NCI-H146 (cell line): ENCODE results near the gene SOWAHA.
"Not testable (repeated sequence)": the region's sequence is repeated elsewhere in the genome, so short reads cannot be mapped to it uniquely, and the experiment has no call there.

Source experiments
- DNase-seq: peaks from one replicate; lab custom pipeline; 2025; lab: John Stamatoyannopoulos, UW

Gene SOWAHA

DNA sequence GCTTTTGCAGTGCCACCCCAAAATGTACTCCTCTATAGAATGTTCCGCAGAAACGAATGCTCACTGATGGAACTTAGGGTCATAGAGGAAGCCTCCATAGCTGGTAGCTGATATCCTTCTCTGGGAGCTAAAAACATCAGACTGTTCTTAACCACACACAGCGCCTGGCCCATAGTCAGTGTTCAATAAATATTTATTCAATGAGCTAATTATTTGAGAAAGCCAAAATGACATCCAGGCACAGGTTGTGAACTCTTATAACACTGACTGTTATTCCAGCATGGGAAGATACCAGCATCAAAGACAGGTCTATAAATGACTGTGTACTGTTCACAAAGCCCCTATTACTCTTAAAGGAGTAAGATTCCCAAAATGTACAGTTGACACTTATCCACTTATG is 40.2 kb downstream of the SOWAHA start:
- DNase-seq = no peak

GRCh38 chr5:132853790-132854189 is 40.7 kb downstream of the SOWAHA start:
- no peak for DNase-seq

DNA sequence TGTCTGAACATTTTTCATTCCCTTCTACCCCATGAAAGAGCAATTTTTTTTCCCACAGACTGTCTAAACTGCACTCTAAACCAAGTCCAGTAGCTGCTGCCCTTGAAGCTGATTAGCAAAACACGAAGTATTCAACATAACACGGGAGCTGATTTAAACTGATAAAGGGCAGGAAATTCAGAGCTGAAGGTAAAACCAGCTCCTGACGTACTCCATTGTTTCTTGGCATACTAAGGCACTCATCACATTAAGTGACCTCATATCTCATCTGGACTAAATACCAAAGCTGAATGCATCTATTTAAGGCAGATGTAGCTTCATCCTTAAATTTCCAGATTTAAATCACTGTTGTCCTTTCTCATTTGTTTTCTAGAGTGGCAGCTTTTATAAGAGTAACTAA is 41.2 kb downstream of the SOWAHA start:
- no peak for DNase-seq

DNA sequence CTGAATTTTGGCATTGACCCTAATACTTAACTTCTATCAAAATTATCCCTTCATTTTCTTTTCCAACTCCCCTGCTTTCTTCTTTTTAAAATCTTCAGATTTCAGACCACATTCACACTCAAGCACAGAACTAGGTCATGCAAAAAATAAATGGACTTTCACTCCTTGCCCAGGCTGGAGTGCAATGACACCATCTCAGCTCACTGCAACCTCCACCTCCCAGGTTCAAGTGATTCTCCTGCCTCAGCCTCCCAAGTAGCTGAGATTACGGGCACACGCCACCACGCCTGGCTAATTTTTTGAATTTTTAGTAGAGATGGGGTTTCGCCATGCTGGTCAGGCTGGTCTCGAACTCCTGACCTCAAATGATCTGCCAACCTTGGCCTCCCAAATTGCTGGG is 41.9 kb downstream of the SOWAHA start:
- not testable (repeated sequence) for DNase-seq

DNA sequence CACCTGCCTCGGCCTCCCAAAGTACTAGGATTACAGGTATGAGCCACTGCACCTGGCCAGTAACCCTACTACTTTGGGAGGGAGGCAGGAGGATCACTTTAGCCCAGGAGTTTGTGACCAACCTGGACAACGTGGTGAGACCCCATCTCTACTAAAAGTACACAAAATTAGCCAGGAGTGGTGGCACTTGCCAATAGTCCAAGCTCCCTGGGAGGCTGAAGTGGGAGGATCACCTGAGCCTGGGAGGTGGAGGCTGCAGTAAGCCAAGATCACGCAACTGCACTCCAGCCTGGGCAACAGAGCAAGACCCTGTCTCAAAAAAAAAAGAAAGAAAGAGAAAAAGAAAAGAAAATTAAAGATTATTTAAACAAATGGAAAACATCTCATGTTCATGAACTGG is 42.9 kb downstream of the SOWAHA start:
- DNase-seq = no peak

DNA sequence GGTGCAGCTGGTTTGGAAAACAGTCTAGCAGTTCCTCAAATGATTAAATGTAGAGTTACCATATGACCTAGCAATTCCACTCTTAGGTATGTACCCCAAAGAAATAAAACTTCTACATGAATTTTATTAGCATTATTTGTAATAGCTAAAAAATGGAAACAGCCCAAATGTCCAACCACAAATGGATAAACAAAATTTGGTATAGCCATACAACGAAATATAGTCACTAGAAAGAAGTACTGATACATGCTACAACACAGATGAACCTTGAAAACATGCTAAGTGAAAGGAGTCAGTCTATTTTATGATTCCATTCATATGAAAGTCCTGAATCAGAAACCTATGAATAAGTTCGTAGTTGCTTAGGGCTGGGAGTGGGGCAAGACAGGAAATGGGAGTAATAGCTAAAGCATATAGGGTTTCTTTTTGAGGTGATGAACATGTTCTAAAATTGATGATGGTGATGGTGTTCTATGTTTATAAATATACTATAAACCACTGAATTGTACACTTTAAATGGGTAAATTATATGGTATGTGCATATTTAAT is 46.9 kb downstream of the SOWAHA start:
- DNase-seq = no peak

- no peak for DNase-seq
Observed at GRCh38 chr5:132860742-132861141, 47.6 kb downstream of the SOWAHA start.

DNA sequence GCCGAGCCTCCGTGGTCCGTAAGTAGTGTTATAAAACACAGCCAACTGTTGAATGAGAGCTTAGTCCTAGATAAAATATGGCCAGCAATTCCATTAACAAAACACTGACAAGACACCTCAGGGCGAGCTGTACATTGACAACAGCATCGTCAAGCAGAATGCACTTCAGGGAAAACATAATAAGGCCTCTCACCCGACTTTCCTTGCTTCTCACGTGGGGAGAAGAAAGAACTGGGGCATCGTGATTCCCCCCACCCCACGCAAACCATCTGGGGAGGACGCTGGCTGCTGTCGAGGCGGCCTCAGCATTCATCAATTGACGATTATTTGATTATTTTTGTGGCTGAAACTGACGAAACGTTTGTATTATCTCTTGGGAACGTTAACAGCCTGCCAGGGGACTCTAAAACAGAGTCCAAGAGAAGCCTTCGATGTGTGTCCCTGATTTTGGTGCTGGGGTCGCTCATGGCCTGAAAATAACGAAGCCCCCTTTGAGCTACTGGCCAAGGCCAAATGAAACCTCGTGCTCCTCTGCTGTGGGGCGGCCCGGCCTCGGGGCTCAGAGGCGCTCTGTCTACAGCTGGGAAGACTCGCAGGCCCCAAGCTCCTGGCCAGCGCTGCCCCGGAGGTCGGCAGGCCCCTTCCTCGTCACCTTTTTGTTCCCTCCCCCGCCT is 52.7 kb downstream of the SOWAHA start:
- no peak for DNase-seq
